A549 treated with CpdA at 1 μM for 4 hours (cell line): Measurements from ENCODE around the gene SLC43A1. TPM values are rescaled to one million over a fixed set of nuclear protein-coding genes. Genes with fewer than 3 reads are reported as not detected.

Source experiments
- total RNA-seq: library from RNA; stranded (reverse); fragments of 200-300 nt; extraction: Qiagen RNA extraction; gene quantifications from 5 replicates; pipeline ENCODE4 v1.2.3, GENCODE V29; 2022; ENCODE audit warnings: low read depth

The SLC43A1 gene
- 2.8 to 4.0 TPM (median 3.8 TPM) in 5 replicates for total RNA-seq

GRCh38 chr11:57515332-57516060 is at the start of gene SLC43A1:
SLC43A1 (minus strand) TSS chr11:57515702; CDS start chr11:57514111, 1,591 bp downstream.

DNA sequence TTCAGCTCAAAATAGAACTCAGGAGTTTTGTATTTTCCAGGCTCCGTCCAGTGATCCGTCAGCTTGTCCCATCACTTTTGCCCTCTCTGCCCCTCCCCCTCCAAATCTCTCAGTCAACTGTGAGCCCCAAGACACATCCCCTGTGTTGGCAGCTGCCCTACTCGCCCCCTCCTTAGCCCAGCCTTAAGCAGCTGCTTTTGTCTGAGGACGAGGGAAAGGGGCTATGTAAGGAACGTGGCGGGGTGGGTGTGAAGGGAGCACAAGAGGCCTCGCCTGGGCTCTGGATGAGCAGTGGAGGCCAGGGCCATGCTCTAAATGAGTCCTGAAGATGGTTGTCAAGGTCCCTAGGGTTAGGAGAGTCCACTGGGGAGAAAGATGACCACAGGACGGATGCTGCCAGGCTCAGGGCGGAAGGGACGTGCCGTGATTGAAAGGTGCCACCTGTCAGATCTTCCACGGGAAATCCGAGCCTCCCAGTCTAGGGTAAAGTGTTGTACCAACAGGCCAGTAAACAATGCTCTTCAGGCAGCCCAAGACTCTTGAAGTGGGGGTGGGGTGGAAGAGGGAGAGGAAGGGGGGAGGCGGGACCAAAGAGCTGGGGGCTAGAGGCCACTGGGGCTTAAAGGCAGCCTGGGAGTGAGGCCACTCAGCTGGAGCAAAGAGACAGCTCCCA is 21.6 kb upstream of the SLC43A1 start, which contains the start of gene SMTNL1:
SMTNL1 (plus strand) TSS at position 649 of the 673 bp plus-strand sequence. CDS start 5,048 bp downstream, outside the sequence.

GRCh38 chr11:57530596-57531507 is 15.3 kb upstream of the SLC43A1 start, which contains the start of gene TIMM10:
TIMM10 (minus strand) TSS chr11:57530754; CDS start chr11:57530189, 565 bp downstream.

DNA sequence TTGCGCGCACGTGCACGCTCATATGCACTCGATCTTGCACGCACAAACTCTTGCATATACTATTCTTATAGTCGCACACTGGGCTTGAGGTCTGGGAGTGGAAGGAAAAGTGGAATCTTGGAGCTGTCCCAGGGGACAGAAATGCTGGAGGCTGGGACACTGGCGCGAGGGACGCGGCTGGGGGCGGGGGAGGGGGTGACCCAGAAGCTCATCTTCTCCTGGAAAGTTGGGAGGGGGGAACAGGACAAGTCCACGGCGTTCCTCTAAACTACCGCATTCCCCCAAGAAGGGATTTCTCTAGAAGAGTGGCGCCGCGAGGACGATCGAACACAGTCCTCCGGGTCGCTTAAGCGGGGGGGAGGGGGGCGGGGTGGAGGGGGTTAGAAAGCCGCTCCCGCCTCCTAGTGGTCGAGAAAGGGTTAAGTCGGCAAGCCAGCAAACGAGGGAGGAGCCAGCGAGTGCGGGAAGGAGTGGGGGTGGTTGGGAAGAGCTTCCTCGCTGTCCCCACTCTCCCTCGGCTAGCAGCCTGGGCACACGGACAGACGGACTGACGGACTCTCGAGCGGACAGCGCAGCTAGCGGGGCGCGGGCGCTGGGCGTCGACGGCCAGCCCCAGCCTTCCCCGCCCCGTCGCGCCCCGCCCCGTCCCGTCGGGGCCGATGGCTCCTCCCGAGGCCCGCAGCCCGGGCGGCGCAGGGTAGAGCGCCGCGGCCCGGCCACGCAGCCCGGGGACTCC is 55.3 kb downstream of the SLC43A1 start, which contains the start of gene RTN4RL2:
RTN4RL2 (plus strand) TSS at position 507 of the 736 bp plus-strand sequence. CDS start 338 bp downstream, outside the sequence.

Other genes with a start within 250 kb of the SLC43A1 start
- gene TNKS1BP1, start 190.8 kb downstream of the SLC43A1 start, total RNA-seq, result 73.8 to 96.5 TPM (median 82.8 TPM) in 5 replicates
- gene SSRP1, start 179.8 kb downstream of the SLC43A1 start, total RNA-seq, result 220 to 267 TPM (median 233 TPM) in 5 replicates
- 0.16 to 0.31 TPM (median 0.19 TPM) in 5 replicates for gene P2RX3, start 177.3 kb downstream of the SLC43A1 start, total RNA-seq
- gene PRG3, start 134.6 kb downstream of the SLC43A1 start, total RNA-seq, result not detected in 5 replicates
- 0.07 TPM in 1 of 5 replicates, not detected in the others for gene PRG2, start 125.1 kb downstream of the SLC43A1 start, total RNA-seq
- 0.28 to 0.74 TPM (median 0.33 TPM) in 5 replicates for gene SLC43A3, start 88.6 kb downstream of the SLC43A1 start, total RNA-seq
- gene RTN4RL2, start 55.2 kb downstream of the SLC43A1 start, total RNA-seq, result 72.6 to 128 TPM (median 115 TPM) in 5 replicates
- gene TIMM10, start 15.1 kb upstream of the SLC43A1 start, total RNA-seq, result 159 to 183 TPM (median 179 TPM) in 5 replicates
- not detected in 5 replicates for gene SMTNL1, start 21.9 kb upstream of the SLC43A1 start, total RNA-seq
- gene UBE2L6, start 52.0 kb upstream of the SLC43A1 start, total RNA-seq, result 27.0 to 32.5 TPM (median 30.1 TPM) in 5 replicates
- 0.37 to 1.1 TPM (median 0.64 TPM) in 5 replicates for gene SERPING1, start 82.0 kb upstream of the SLC43A1 start, total RNA-seq
- gene YPEL4, start 134.2 kb upstream of the SLC43A1 start, total RNA-seq, result 0.16 to 0.43 TPM (median 0.32 TPM) in 5 replicates
- gene CLP1, start 142.1 kb upstream of the SLC43A1 start, total RNA-seq, result 28.0 to 33.4 TPM (median 30.8 TPM) in 5 replicates
- 69.2 to 78.2 TPM (median 74.6 TPM) in 5 replicates for gene ZDHHC5, start 152.4 kb upstream of the SLC43A1 start, total RNA-seq
- 23.5 to 33.9 TPM (median 32.1 TPM) in 5 replicates for gene MED19, start 196.5 kb upstream of the SLC43A1 start, total RNA-seq
- gene TMX2, start 196.9 kb upstream of the SLC43A1 start, total RNA-seq, result 153 to 171 TPM (median 156 TPM) in 5 replicates
- gene SELENOH, start 225.8 kb upstream of the SLC43A1 start, total RNA-seq, result 109 to 155 TPM (median 142 TPM) in 5 replicates
- not detected in 5 replicates for gene BTBD18, start 236.1 kb upstream of the SLC43A1 start, total RNA-seq
- gene CTNND1, start 246.1 kb upstream of the SLC43A1 start, total RNA-seq, result 56.8 to 69.6 TPM (median 66.6 TPM) in 5 replicates